ENCODE measurements around the gene MT1E. TPM values are rescaled to one million over a fixed set of nuclear protein-coding genes. Genes with fewer than 3 reads are reported as not detected.

The MT1E gene
- total and polyA plus RNA-seq, 2 of the 8 experiments (the other 6 are each of a cell fraction or from before 2014, with no cell fraction given), result 7.9 to 117 TPM

GRCh38 chr16:56657555-56658326, 32.2 kb downstream of the MT1E start, which contains the start of gene MT1F (continued):
- TF ChIP-seq CHD7 (IDR thresholded peaks at IDR 0.05; ENCODE audit: insufficient replicate concordance, low read length) (no peak), RNF2 (IDR thresholded peaks at IDR 0.05; ENCODE audit: borderline replicate concordance, low read depth, low read length, missing control alignments, poor library complexity, severe bottlenecking) (no peak), CHD1 (IDR thresholded peaks at IDR 0.05; ENCODE audit: low read depth, low read length) (no peak), BCL11A (IDR thresholded peaks at IDR 0.05; ENCODE audit: low read depth in 2 of 2, low read length in 2 of 2) (no peak), SP1 (IDR thresholded peaks at IDR 0.05; ENCODE audit: low read depth, low read length) (0 out of 2 replicates have a peak, but pooled peaks have one; percentile 7), ZNF274 (IDR thresholded peaks at IDR 0.05; ENCODE audit: borderline replicate concordance, extremely low read depth, low read length) (no peak), HDAC2 (IDR thresholded peaks at IDR 0.05; ENCODE audit: borderline replicate concordance in 1 of 2, low read depth in 2 of 2, low read length in 2 of 2) (no peak), RXRA (IDR thresholded peaks at IDR 0.05; ENCODE audit: insufficient read depth, low read depth, low read length) (no peak), POLR2A (IDR thresholded peaks at IDR 0.05; ENCODE audit: control extremely low read depth in 1 of 2, low read depth in 2 of 2, low read length in 2 of 2) (no peak), ASH2L (IDR thresholded peaks at IDR 0.05; ENCODE audit: low read length) (no peak)
